ENCODE measurements around the gene TSSK6. TPM values are rescaled to one million over a fixed set of nuclear protein-coding genes. Genes with fewer than 3 reads are reported as not detected.

TSSK6 gene
- total and polyA plus RNA-seq, 9 donors = 0.31 to 0.80 (median 0.64) TPM

GRCh38 chr19:19523177-19523576 is 7.8 kb upstream of the TSSK6 start:
- H3K9me3 ChIP-seq (replicated peaks; ENCODE audit: control insufficient read depth, low read depth, low read length) = peaks cover 3% of the 10 kb centered on the region
- DNase-seq = no peak
- H3K4me1 ChIP-seq (ENCODE audit: control insufficient read depth, insufficient read depth, low read length) = no peaks in the 10 kb centered on the region
- H3K4me3 ChIP-seq (ENCODE audit: low read length) = no peak overlapping the region
- H3K27me3 ChIP-seq (ENCODE audit: control insufficient read depth, insufficient read depth, low read length) = no peaks in the 10 kb centered on the region
- H3K27ac ChIP-seq (ENCODE audit: low read length) = no peak overlapping the region
- H3K36me3 ChIP-seq (ENCODE audit: control insufficient read depth, insufficient read depth, low read length) = peaks cover 48% of the 10 kb centered on the region
- whole genome bisulfite sequencing (ENCODE audit: insufficient coverage) = 90% methylated on average over 2 of the region's 3 CpGs

- H3K27ac ChIP-seq (ENCODE audit: low read length) = no peak overlapping the region
- no peaks in the 10 kb centered on the region for H3K27me3 ChIP-seq (ENCODE audit: control insufficient read depth, insufficient read depth, low read length)
- 80% methylated on average over 1 of the region's 6 CpGs for WGBS (ENCODE audit: insufficient coverage)
- H3K9me3 ChIP-seq (replicated peaks; ENCODE audit: control insufficient read depth, low read depth, low read length) = peaks cover 3% of the 10 kb centered on the region
- DNase-seq = no peak
- peaks cover 32% of the 10 kb centered on the region for H3K36me3 ChIP-seq (ENCODE audit: control insufficient read depth, insufficient read depth, low read length)
- H3K4me3 ChIP-seq (ENCODE audit: low read length) = no peak overlapping the region
- H3K4me1 ChIP-seq (ENCODE audit: control insufficient read depth, insufficient read depth, low read length) = peaks cover 9% of the 10 kb centered on the region
Measured at GRCh38 chr19:19520989-19521388, 5.6 kb upstream of the TSSK6 start.

GRCh38 chr19:19517235-19517619 is 1.9 kb upstream of the TSSK6 start:
- Histone ChIP-seq H3K9me3 (replicated peaks; ENCODE audit: control insufficient read depth, low read depth, low read length) (peaks cover 9% of the 10 kb centered on the region), H3K4me1 (ENCODE audit: control insufficient read depth, insufficient read depth, low read length) (peaks cover 26% of the 10 kb centered on the region), H3K27ac (ENCODE audit: low read length) (no peak overlapping the region), H3K4me3 (ENCODE audit: low read length) (peak overlapping the region; percentile 83), H3K27me3 (ENCODE audit: control insufficient read depth, insufficient read depth, low read length) (peaks cover 9% of the 10 kb centered on the region), H3K36me3 (ENCODE audit: control insufficient read depth, insufficient read depth, low read length) (peaks cover 19% of the 10 kb centered on the region)
- no CpG with 5 or more reads among the region's 10 CpGs for WGBS (ENCODE audit: insufficient coverage)
- no peak for DNase-seq

- peaks cover 6% of the 10 kb centered on the region for H3K9me3 ChIP-seq (replicated peaks; ENCODE audit: control insufficient read depth, low read depth, low read length)
- 6% methylated on average over 52 of the region's 61 CpGs for WGBS (ENCODE audit: insufficient coverage)
- H3K4me3 ChIP-seq (ENCODE audit: low read length) = peak within 1 kb of the TSS; percentile 83
- peaks cover 9% of the 10 kb centered on the region for H3K27me3 ChIP-seq (ENCODE audit: control insufficient read depth, insufficient read depth, low read length)
- DNase-seq = peak; percentile 98
- peaks cover 14% of the 10 kb centered on the region for H3K36me3 ChIP-seq (ENCODE audit: control insufficient read depth, insufficient read depth, low read length)
- H3K27ac ChIP-seq (ENCODE audit: low read length) = peak within 1 kb of the TSS; percentile 84
- peaks cover 26% of the 10 kb centered on the region for H3K4me1 ChIP-seq (ENCODE audit: control insufficient read depth, insufficient read depth, low read length)
Measured at GRCh38 chr19:19515642-19516519, 533 bp upstream of the TSSK6 start, which contains the start of gene NDUFA13. TSS of gene NDUFA13 (plus strand) at chr19:19516225. CDS start at chr19:19516239, 14 bp downstream.

- H3K27ac ChIP-seq (ENCODE audit: low read length) = no peak overlapping the region
- DNase-seq = peak; percentile 85
- H3K4me1 ChIP-seq (ENCODE audit: control insufficient read depth, insufficient read depth, low read length) = peaks cover 26% of the 10 kb centered on the region
- H3K27me3 ChIP-seq (ENCODE audit: control insufficient read depth, insufficient read depth, low read length) = peaks cover 9% of the 10 kb centered on the region
- H3K36me3 ChIP-seq (ENCODE audit: control insufficient read depth, insufficient read depth, low read length) = peaks cover 3% of the 10 kb centered on the region
- H3K4me3 ChIP-seq (ENCODE audit: low read length) = peak overlapping the region; percentile 36
- peaks cover 6% of the 10 kb centered on the region for H3K9me3 ChIP-seq (replicated peaks; ENCODE audit: control insufficient read depth, low read depth, low read length)
- WGBS (ENCODE audit: insufficient coverage) = 15% methylated on average over 46 of the region's 46 CpGs
Measured at GRCh38 chr19:19514215-19514657, 1.1 kb downstream of the TSSK6 start.

GRCh38 chr19:19513682-19514081 is 1.7 kb downstream of the TSSK6 start:
- 74% methylated on average over 16 of the region's 17 CpGs for WGBS (ENCODE audit: insufficient coverage)
- Histone ChIP-seq H3K4me3 (ENCODE audit: low read length) (peak overlapping the region; percentile 36), H3K36me3 (ENCODE audit: control insufficient read depth, insufficient read depth, low read length) (no peaks in the 10 kb centered on the region), H3K27me3 (ENCODE audit: control insufficient read depth, insufficient read depth, low read length) (peaks cover 9% of the 10 kb centered on the region), H3K27ac (ENCODE audit: low read length) (no peak overlapping the region), H3K4me1 (ENCODE audit: control insufficient read depth, insufficient read depth, low read length) (peaks cover 26% of the 10 kb centered on the region), H3K9me3 (replicated peaks; ENCODE audit: control insufficient read depth, low read depth, low read length) (peaks cover 6% of the 10 kb centered on the region)
- DNase-seq = no peak

- Histone ChIP-seq H3K4me1 (ENCODE audit: control insufficient read depth, insufficient read depth, low read length) (peaks cover 14% of the 10 kb centered on the region), H3K27ac (ENCODE audit: low read length) (no peak overlapping the region), H3K4me3 (ENCODE audit: low read length) (no peak overlapping the region), H3K36me3 (ENCODE audit: control insufficient read depth, insufficient read depth, low read length) (peaks cover 30% of the 10 kb centered on the region), H3K27me3 (ENCODE audit: control insufficient read depth, insufficient read depth, low read length) (peaks cover 9% of the 10 kb centered on the region), H3K9me3 (replicated peaks; ENCODE audit: control insufficient read depth, low read depth, low read length) (peaks cover 6% of the 10 kb centered on the region)
- DNase-seq = no peak
- whole genome bisulfite sequencing (ENCODE audit: insufficient coverage) = 24% methylated on average over 6 of the region's 6 CpGs
Measured at GRCh38 chr19:19510432-19510831, 4.9 kb downstream of the TSSK6 start.

GRCh38 chr19:19508217-19508616 is 7.1 kb downstream of the TSSK6 start:
- Histone ChIP-seq H3K9me3 (replicated peaks; ENCODE audit: control insufficient read depth, low read depth, low read length) (no peaks in the 10 kb centered on the region), H3K4me1 (ENCODE audit: control insufficient read depth, insufficient read depth, low read length) (no peaks in the 10 kb centered on the region), H3K36me3 (ENCODE audit: control insufficient read depth, insufficient read depth, low read length) (peaks cover 46% of the 10 kb centered on the region), H3K4me3 (ENCODE audit: low read length) (no peak overlapping the region), H3K27ac (ENCODE audit: low read length) (no peak overlapping the region), H3K27me3 (ENCODE audit: control insufficient read depth, insufficient read depth, low read length) (no peaks in the 10 kb centered on the region)
- 80% methylated on average over 5 of the region's 11 CpGs for WGBS (ENCODE audit: insufficient coverage)
- DNase-seq = no peak

- no peak overlapping the region for H3K4me3 ChIP-seq (ENCODE audit: low read length)
- no peak for DNase-seq
- H3K9me3 ChIP-seq (replicated peaks; ENCODE audit: control insufficient read depth, low read depth, low read length) = no peaks in the 10 kb centered on the region
- no peaks in the 10 kb centered on the region for H3K27me3 ChIP-seq (ENCODE audit: control insufficient read depth, insufficient read depth, low read length)
- H3K36me3 ChIP-seq (ENCODE audit: control insufficient read depth, insufficient read depth, low read length) = peaks cover 54% of the 10 kb centered on the region
- 78% methylated on average over 7 of the region's 8 CpGs for WGBS (ENCODE audit: insufficient coverage)
- no peaks in the 10 kb centered on the region for H3K4me1 ChIP-seq (ENCODE audit: control insufficient read depth, insufficient read depth, low read length)
- no peak overlapping the region for H3K27ac ChIP-seq (ENCODE audit: low read length)
Measured at GRCh38 chr19:19507354-19507753, 8.0 kb downstream of the TSSK6 start.

- H3K9me3 ChIP-seq (replicated peaks; ENCODE audit: control insufficient read depth, low read depth, low read length) = no peaks in the 10 kb centered on the region
- no peak for DNase-seq
- H3K4me1 ChIP-seq (ENCODE audit: control insufficient read depth, insufficient read depth, low read length) = no peaks in the 10 kb centered on the region
- peaks cover 62% of the 10 kb centered on the region for H3K36me3 ChIP-seq (ENCODE audit: control insufficient read depth, insufficient read depth, low read length)
- no peaks in the 10 kb centered on the region for H3K27me3 ChIP-seq (ENCODE audit: control insufficient read depth, insufficient read depth, low read length)
- H3K27ac ChIP-seq (ENCODE audit: low read length) = no peak overlapping the region
- WGBS (ENCODE audit: insufficient coverage) = 77% methylated on average over 9 of the region's 12 CpGs
- no peak overlapping the region for H3K4me3 ChIP-seq (ENCODE audit: low read length)
Measured at GRCh38 chr19:19506592-19506991, 8.8 kb downstream of the TSSK6 start.
